ENCODE measurements around the gene APC2. TPM values are rescaled to one million over a fixed set of nuclear protein-coding genes. Genes with fewer than 3 reads are reported as not detected.

The APC2 gene
- total RNA-seq, 1 experiment from 2014 or later = 11.9 TPM

- in situ Hi-C loops (cut with HindIII; ENCODE audit: low pct_unique_long_range_greater_than_20kb, low sequenced_read_pairs) = no loop called here
- no peaks in the 10 kb centered on the region for H3K27me3 ChIP-seq (ENCODE audit: control insufficient read depth, insufficient read depth, low read length)
- ChIA-PET POLR2A (no interaction called here), CTCF (no interaction called here)
- ATAC-seq = no peak
- H3K9me3 ChIP-seq (ENCODE audit: control insufficient read depth, insufficient read depth, low read depth, low read length) = no peaks in the 10 kb centered on the region
- no peak for TF ChIP-seq SIN3A (IDR thresholded peaks at IDR 0.05; ENCODE audit: borderline replicate concordance, insufficient read depth, low read depth, low read length)
- TF ChIP-seq TCF7L2 (IDR thresholded peaks at IDR 0.05; ENCODE audit: low read depth, low read length) = no peak
- no peak for TF ChIP-seq POLR2AphosphoS5 (IDR thresholded peaks at IDR 0.05; ENCODE audit: low read depth, low read length)
- no peak for TF ChIP-seq REST (IDR thresholded peaks at IDR 0.05; ENCODE audit: insufficient read depth in 1 of 2, low read depth in 2 of 2, low read length in 1 of 2)
- TF ChIP-seq CTCF (IDR thresholded peaks at IDR 0.05) = no peak
- BruUV-seq (replicated peaks) = no TSS peak
- intact Hi-C loops (cut with micrococcal nuclease; ENCODE audit: unreplicated experiment) = no loop called here
- no peak overlapping the region for H3K4me3 ChIP-seq (ENCODE audit: low read depth in 2 of 2, low read length in 2 of 2)
- H3K4me1 ChIP-seq (ENCODE audit: control insufficient read depth, insufficient read depth, low read length) = 0 out of 2 replicates have a peak, but pooled peaks cover 3% of the 10 kb centered on the region
- DNase-seq (ENCODE audit: low read depth, low spot score) = no peak
- peaks cover 4% of the 10 kb centered on the region; the same call in 1 of the 2 replicates for H3K36me3 ChIP-seq (ENCODE audit: control insufficient read depth, insufficient read depth, low read length)
- H3K27ac ChIP-seq (ENCODE audit: low read length) = no peak overlapping the region
Measured at GRCh38 chr19:1434577-1435060, 15.3 kb upstream of the APC2 start.

DNA sequence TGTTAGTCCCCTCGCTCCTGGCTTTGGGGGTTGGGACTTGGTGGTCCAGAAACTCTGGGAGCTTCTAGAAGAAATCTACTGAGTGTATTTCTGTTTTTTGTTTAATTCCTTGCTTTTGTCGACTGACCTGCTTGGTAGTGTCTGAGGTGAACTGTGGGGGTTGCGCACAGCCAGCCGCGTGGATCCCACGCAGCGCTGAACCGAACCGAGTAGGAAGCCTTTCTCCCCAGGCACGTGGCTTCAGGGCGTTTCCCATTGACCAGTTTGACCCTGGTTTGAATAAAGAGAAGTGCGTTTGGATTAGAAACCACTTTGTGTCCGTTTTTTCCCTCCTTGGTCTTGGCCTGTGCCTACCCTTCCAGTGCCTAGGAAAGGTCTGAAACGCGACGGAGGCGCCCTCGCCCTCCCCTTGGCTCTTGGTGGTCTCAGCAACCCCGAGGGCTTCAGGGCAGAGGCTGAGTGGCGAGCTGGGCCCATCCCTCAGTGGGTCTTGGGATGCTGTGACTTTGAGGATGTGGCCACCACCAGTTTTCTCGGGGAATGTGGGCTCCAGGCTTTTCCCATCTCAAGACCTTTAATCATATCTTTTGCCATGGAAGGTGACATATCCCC is 14.4 kb upstream of the APC2 start:
- H3K36me3 ChIP-seq (ENCODE audit: control insufficient read depth, insufficient read depth, low read length) = peaks cover 6% of the 10 kb centered on the region
- H3K27ac ChIP-seq (ENCODE audit: low read length) = 0 out of 2 replicates have a peak overlapping the region, but pooled peaks have one; percentile 23
- POLR2A ChIA-PET = no interaction called here
- BruUV-seq (replicated peaks) = no TSS peak
- H3K4me3 ChIP-seq (ENCODE audit: low read depth in 2 of 2, low read length in 2 of 2) = no peak overlapping the region
- H3K9me3 ChIP-seq (ENCODE audit: control insufficient read depth, insufficient read depth, low read depth, low read length) = no peaks in the 10 kb centered on the region
- H3K27me3 ChIP-seq (ENCODE audit: control insufficient read depth, insufficient read depth, low read length) = no peaks in the 10 kb centered on the region
- TF ChIP-seq POLR2AphosphoS5 (IDR thresholded peaks at IDR 0.05; ENCODE audit: low read depth, low read length) (no peak), SIN3A (IDR thresholded peaks at IDR 0.05; ENCODE audit: borderline replicate concordance, insufficient read depth, low read depth, low read length) (no peak), CTCF (IDR thresholded peaks at IDR 0.05) (no peak), TCF7L2 (IDR thresholded peaks at IDR 0.05; ENCODE audit: low read depth, low read length) (no peak), REST (IDR thresholded peaks at IDR 0.05; ENCODE audit: insufficient read depth in 1 of 2, low read depth in 2 of 2, low read length in 1 of 2) (no peak)
- CTCF ChIA-PET = no interaction called here
- peaks cover 6% of the 10 kb centered on the region for H3K4me1 ChIP-seq (ENCODE audit: control insufficient read depth, insufficient read depth, low read length)
- ATAC-seq (no peak), DNase-seq (ENCODE audit: low read depth, low spot score) (no peak)
- in situ Hi-C loops (cut with HindIII; ENCODE audit: low pct_unique_long_range_greater_than_20kb, low sequenced_read_pairs) (no loop called here), intact Hi-C loops (cut with micrococcal nuclease; ENCODE audit: unreplicated experiment) (no loop called here)

All from Panc1 (cell line).